ENCODE data around the gene WAPL. TPM values are rescaled to one million over a fixed set of nuclear protein-coding genes. Genes with fewer than 3 reads are reported as not detected.
A peak's percentile ranks its signal among the peaks of the same experiment; 100 is the strongest.

The WAPL gene
- total and polyA plus RNA-seq, 2 of the 8 experiments (the other 6 are each of a cell fraction or from before 2014, with no cell fraction given) = 12.8 to 48.1 TPM

- Histone ChIP-seq H2AFZ (ENCODE audit: low read length) (no peak overlapping the region), H3K4me1 (replicated peaks in 1 of 4; ENCODE audit: control insufficient read depth in 3 of 4, insufficient read depth in 4 of 4, low read length in 3 of 4) (no peaks in the 10 kb centered on the region), H3K18ac (ENCODE audit: extremely low read depth, low read length) (no peak overlapping the region), H3K4me2 (ENCODE audit: insufficient read depth in 1 of 2, low read depth in 2 of 2, low read length in 2 of 2) (no peak overlapping the region), H3K56ac (replicated peaks; ENCODE audit: insufficient read length, low read depth, low read length) (no peak overlapping the region), H3K23ac (ENCODE audit: insufficient read length) (no peak overlapping the region), H2BK5ac (ENCODE audit: low read depth, low read length) (no peak overlapping the region), H2BK120ac (replicated peaks; ENCODE audit: low read depth, low read length) (no peak overlapping the region), H4K5ac (ENCODE audit: insufficient read length, low read depth, low read length) (no peak overlapping the region), H3K14ac (ENCODE audit: insufficient read length) (no peak overlapping the region), H3K9me3 (ENCODE audit: insufficient read depth in 2 of 2, low read depth in 1 of 2, low read length in 1 of 2) (no peaks in the 10 kb centered on the region), H2BK12ac (ENCODE audit: low read depth, low read length) (no peak overlapping the region), H3K79me1 (ENCODE audit: low read depth, low read length) (no peaks in the 10 kb centered on the region; the same call in 1 of the 2 replicates), H2BK15ac (ENCODE audit: low read length) (no peak overlapping the region), H3K9ac (replicated peaks in 1 of 4; ENCODE audit: extremely low read depth in 1 of 4, low read depth in 3 of 4, low read length in 3 of 4) (0 out of 7 replicates have a peak overlapping the region, but pooled peaks of 1 of the 4 experiments have one; percentile 2), H4K91ac (replicated peaks; ENCODE audit: insufficient read length, low read length) (no peak overlapping the region), H2BK20ac (ENCODE audit: low read length) (no peak overlapping the region), H3K23me2 (ENCODE audit: low read depth, low read length) (no peaks in the 10 kb centered on the region), H4K20me1 (replicated peaks in 1 of 2; ENCODE audit: control insufficient read depth in 1 of 2, insufficient read depth in 2 of 2, low read length in 2 of 2) (peaks cover 0 to 4% of the 10 kb centered on the region in 2 experiments), H3K4ac (replicated peaks; ENCODE audit: insufficient read length, low read depth, low read length) (no peak overlapping the region), H3K4me3 (ENCODE audit: extremely low read depth in 1 of 4, insufficient read depth in 2 of 4, low read depth in 3 of 4, low read length in 4 of 4) (no peak overlapping the region), H3K79me2 (ENCODE audit: control insufficient read depth in 1 of 2, insufficient read depth in 2 of 2, low read length in 2 of 2) (peaks cover 0 to 33% of the 10 kb centered on the region in 2 experiments; a peak in 2 of 4 replicates), H3K27ac (ENCODE audit: low read depth, low read length) (no peak overlapping the region), H3K36me3 (ENCODE audit: control insufficient read depth in 2 of 4, insufficient read depth in 4 of 4, low read length in 3 of 4) (peaks cover 0 to 38% (median 1%) of the 10 kb centered on the region in 4 experiments; a peak in 3 of 8 replicates), H4K8ac (ENCODE audit: extremely low read depth, insufficient read depth, low read length) (no peak overlapping the region; the same call in 1 of the 2 replicates), H2AK5ac (ENCODE audit: low read depth, low read length) (no peak overlapping the region), H3K27me3 (replicated peaks in 1 of 4; ENCODE audit: control insufficient read depth in 3 of 4, extremely low read depth in 1 of 4, insufficient read depth in 3 of 4, low read length in 3 of 4) (no peaks in the 10 kb centered on the region)
- FAIRE-seq (no peak), DNase-seq (ENCODE audit: low read depth in 1 of 2, low spot score in 2 of 2) (no peak)
- WGBS, 2 experiments (ENCODE audit: extremely low coverage in 1 of 2, insufficient coverage in 1 of 2, insufficient read length in 1 of 2, insufficient replicate concordance in 2 of 2, low coverage in 1 of 2, low lambda C conversion rate in 2 of 2, missing lambda C conversion rate in 1 of 2) = 90% methylated on average over 4 of the region's 4 CpGs; no CpG with 5 or more reads in 1 of the 2 experiments
- TF ChIP-seq E2F6 (IDR thresholded peaks at IDR 0.05) (no peak), HDAC6 (IDR thresholded peaks at IDR 0.05; ENCODE audit: low read depth, low read length) (no peak), NRF1 (IDR thresholded peaks at IDR 0.05; ENCODE audit: low read depth, low read length) (no peak), KDM5A (IDR thresholded peaks at IDR 0.05; ENCODE audit: low read length) (no peak), MAFK (IDR thresholded peaks at IDR 0.05; ENCODE audit: low read depth, low read length) (no peak), TAF7 (optimal IDR thresholded peaks at IDR 0.05; ENCODE audit: borderline replicate concordance, low read depth, low read length) (no peak), TBP (IDR thresholded peaks at IDR 0.05; ENCODE audit: low read depth, low read length) (no peak), GTF2F1 (IDR thresholded peaks at IDR 0.05; ENCODE audit: borderline replicate concordance, low read depth, low read length) (no peak), CTBP2 (IDR thresholded peaks at IDR 0.05; ENCODE audit: borderline replicate concordance, insufficient read depth, insufficient read length, low read length) (no peak)
- CTCF ChIA-PET (ENCODE audit: partially characterized antibody) = interaction anchor here (0.8 kb wide), 2 partner anchors 50 to 452 kb away, joined by 3 to 5 read pairs; no protein-coding TSS in a partner anchor
- POLR2A ChIA-PET (ENCODE audit: partially characterized antibody) = no interaction called here
Measured at GRCh38 chr10:86486856-86487255, 34.7 kb downstream of the WAPL start.

All from H1 (cell line).